Parathyroid adenoma (tissue), 2 donors: ENCODE data around the gene ACSS2.

Experiments
- H2AFZ ChIP-seq: fragments of 300-600 bp; sonication (generic); one replicate; pipeline ENCODE4 v1.7.0; 2017; ENCODE audit warnings: antibody characterized with exemption, mild to moderate bottlenecking
- H3K27ac ChIP-seq: fragments of 300-600 bp; sonication (generic); one replicate; pipeline ENCODE4 v1.7.0; 2017
- H3K27me3 ChIP-seq: fragments of 300-600 bp; sonication (generic); one replicate; pipeline ENCODE4 v1.7.0; 2017; ENCODE audit warnings: low read length; ENCODE audit not compliant: control insufficient read depth, insufficient read depth
- H3K36me3 ChIP-seq: fragments of 300-600 bp; sonication (generic); one replicate; pipeline ENCODE4 v1.7.0; 2017; ENCODE audit warnings: low read length; ENCODE audit not compliant: control insufficient read depth, insufficient read depth
- H3K4me1 ChIP-seq: fragments of 300-600 bp; sonication (generic); one replicate; pipeline ENCODE4 v1.7.0; 2017; ENCODE audit warnings: control low read depth
- H3K4me2 ChIP-seq: fragments of 300-600 bp; sonication (generic); one replicate; pipeline ENCODE4 v1.7.0; 2017; ENCODE audit warnings: low read length
- H3K4me3 ChIP-seq: fragments of 300-600 bp; sonication (generic); one replicate; pipeline ENCODE4 v1.7.0; 2017; ENCODE audit warnings: low read depth, low read length
- H3K79me2 ChIP-seq: fragments of 300-600 bp; sonication (generic); one replicate; pipeline ENCODE4 v1.7.0; 2017; ENCODE audit warnings: control low read depth
- H3K9ac ChIP-seq: fragments of 300-600 bp; sonication (generic); one replicate; pipeline ENCODE4 v1.7.0; 2017; ENCODE audit warnings: mild to moderate bottlenecking
- H3K9me3 ChIP-seq: fragments of 300-600 bp; sonication (generic); one replicate; pipeline ENCODE4 v1.7.0; 2017; ENCODE audit warnings: low read length; ENCODE audit not compliant: control insufficient read depth
- CTCF ChIP-seq: fragments of 300-600 bp; sonication (generic); IDR thresholded peaks from one replicate; pipeline ENCODE4 v1.7.0; 2017; ENCODE audit warnings: antibody characterized with exemption, mild to moderate bottlenecking
- donor health status: primary hyperparathyroidism.

Gene ACSS2

GRCh38 chr20:34941226-34941625 is 64.8 kb downstream of the ACSS2 start:
- Histone ChIP-seq H3K36me3 (no peaks in the 10 kb centered on the region), H2AFZ (no peak overlapping the region), H3K4me1 (no peaks in the 10 kb centered on the region), H3K9ac (no peak overlapping the region), H3K9me3 (no peaks in the 10 kb centered on the region), H3K4me2 (no peak overlapping the region), H3K79me2 (no peaks in the 10 kb centered on the region), H3K27ac (no peak overlapping the region), H3K4me3 (no peak overlapping the region), H3K27me3 (no peaks in the 10 kb centered on the region)
- TF ChIP-seq CTCF = no peak

- no peak overlapping the region for H3K27ac ChIP-seq
These were observed 65.9 kb downstream of the ACSS2 start for GRCh38 chr20:34942301-34942700.

GRCh38 chr20:34943808-34944567 is 67.6 kb downstream of the ACSS2 start:
- H3K4me2 ChIP-seq = no peak overlapping the region
- H3K4me1 ChIP-seq = no peaks in the 10 kb centered on the region
- TF ChIP-seq CTCF = no peak
- no peaks in the 10 kb centered on the region for H3K9me3 ChIP-seq
- H3K9ac ChIP-seq = no peak overlapping the region
- H3K27me3 ChIP-seq = no peaks in the 10 kb centered on the region
- H2AFZ ChIP-seq = no peak overlapping the region
- no peaks in the 10 kb centered on the region for H3K36me3 ChIP-seq
- no peak overlapping the region for H3K27ac ChIP-seq
- H3K4me3 ChIP-seq = no peak overlapping the region
- no peaks in the 10 kb centered on the region for H3K79me2 ChIP-seq

More at GRCh38 chr20:34942301-34942700, 65.9 kb downstream of the ACSS2 start:
- Histone ChIP-seq H3K36me3 (no peaks in the 10 kb centered on the region), H3K4me1 (no peaks in the 10 kb centered on the region), H3K4me2 (no peak overlapping the region), H3K9me3 (no peaks in the 10 kb centered on the region), H3K27me3 (no peaks in the 10 kb centered on the region), H3K9ac (no peak overlapping the region), H3K79me2 (no peaks in the 10 kb centered on the region), H2AFZ (no peak overlapping the region), H3K4me3 (no peak overlapping the region)
- no peak for TF ChIP-seq CTCF

GRCh38 chr20:34945315-34946077 is 69.1 kb downstream of the ACSS2 start:
- Histone ChIP-seq H2AFZ (no peak overlapping the region), H3K79me2 (no peaks in the 10 kb centered on the region), H3K4me3 (no peak overlapping the region), H3K27ac (no peak overlapping the region), H3K27me3 (no peaks in the 10 kb centered on the region), H3K9me3 (no peaks in the 10 kb centered on the region), H3K4me2 (no peak overlapping the region), H3K9ac (no peak overlapping the region), H3K4me1 (no peaks in the 10 kb centered on the region), H3K36me3 (no peaks in the 10 kb centered on the region)
- no peak for TF ChIP-seq CTCF
